MM.1S (cell line): ENCODE measurements around the gene FGGY.

Experiments
- DNase-seq: peaks from one replicate; pipeline ENCODE4 v3.0.0-alpha.2; 2015
- H2AFZ ChIP-seq: fragments of 300-600 bp; sonication (generic); 2 replicates; pipeline ENCODE4 v1.6.0; 2016; ENCODE audit warnings: antibody characterized with exemption, low read length
- H3F3A ChIP-seq: fragments of 300-600 bp; sonication (generic); 2 replicates; pipeline ENCODE4 v1.6.1; 2016; ENCODE audit warnings: mild to moderate bottlenecking, antibody characterized with exemption, low read length, moderate library complexity, mixed read lengths; ENCODE audit not compliant: insufficient read depth
- H3K27ac ChIP-seq: fragments of 300-600 bp; sonication (generic); 2 replicates; pipeline ENCODE4 v1.5.1; 2016; ENCODE audit warnings: mild to moderate bottlenecking, low read length
- H3K27me3 ChIP-seq: fragments of 300-600 bp; sonication (generic); replicated peaks from 2 replicates; pipeline ENCODE4 v1.6.0; 2016; ENCODE audit warnings: low read length; ENCODE audit not compliant: insufficient read depth
- H3K36me3 ChIP-seq: fragments of 300-600 bp; sonication (generic); replicated peaks from 2 replicates; pipeline ENCODE4 v1.6.1; 2016; ENCODE audit warnings: mild to moderate bottlenecking, low read length, mixed read lengths; ENCODE audit not compliant: insufficient read depth
- H3K4me1 ChIP-seq: fragments of 300-600 bp; sonication (generic); 2 replicates; pipeline ENCODE4 v1.6.1; 2016; ENCODE audit warnings: low read length, mixed read lengths
- H3K4me2 ChIP-seq: fragments of 300-600 bp; sonication (generic); 2 replicates; pipeline ENCODE4 v1.6.0; 2016; ENCODE audit warnings: low read depth, low read length
- H3K4me3 ChIP-seq: fragments of 300-600 bp; sonication (generic); 2 replicates; pipeline ENCODE4 v1.5.1; 2016; ENCODE audit warnings: low read length, mixed read lengths
- H3K79me2 ChIP-seq: fragments of 300-600 bp; sonication (generic); 2 replicates; pipeline ENCODE4 v1.6.1; 2016; ENCODE audit warnings: mixed run types, low read length, mixed read lengths
- H3K9ac ChIP-seq: fragments of 300-600 bp; sonication (generic); 2 replicates; pipeline ENCODE4 v1.6.1; 2016; ENCODE audit warnings: low read length, mixed read lengths
- H3K9me2 ChIP-seq: fragments of 300-600 bp; sonication (generic); replicated peaks from 2 replicates; pipeline ENCODE4 v1.6.1; 2016; ENCODE audit warnings: mild to moderate bottlenecking, low read length, mixed read lengths; ENCODE audit not compliant: insufficient read depth
- H3K9me3 ChIP-seq: fragments of 300-600 bp; sonication (generic); replicated peaks from 2 replicates; pipeline ENCODE4 v1.6.1; 2016; ENCODE audit warnings: mild to moderate bottlenecking, low read length, mixed read lengths; ENCODE audit not compliant: insufficient read depth
- H4K20me1 ChIP-seq: fragments of 300-600 bp; sonication (generic); 2 replicates; pipeline ENCODE4 v1.6.1; 2016; ENCODE audit warnings: mild to moderate bottlenecking, low read length, moderate library complexity, mixed read lengths; ENCODE audit not compliant: insufficient read depth
- CTCF ChIP-seq: fragments of 300-600 bp; sonication (generic); IDR thresholded peaks from 2 replicates; pipeline ENCODE4 v1.5.1; 2016; ENCODE audit warnings: antibody characterized with exemption, low read length, mixed read lengths
- EZH2 ChIP-seq: fragments of 300-600 bp; sonication (generic); optimal IDR thresholded peaks from 2 replicates; pipeline ENCODE3; 2017; ENCODE audit warnings: low read depth, mild to moderate bottlenecking, antibody characterized with exemption, low read length, mixed read lengths
- EZH2phosphoT487 ChIP-seq: fragments of 300-600 bp; sonication (generic); IDR thresholded peaks from 2 replicates; pipeline ENCODE4 v1.6.1; 2018; ENCODE audit warnings: antibody characterized with exemption, low read length

FGGY gene

DNA sequence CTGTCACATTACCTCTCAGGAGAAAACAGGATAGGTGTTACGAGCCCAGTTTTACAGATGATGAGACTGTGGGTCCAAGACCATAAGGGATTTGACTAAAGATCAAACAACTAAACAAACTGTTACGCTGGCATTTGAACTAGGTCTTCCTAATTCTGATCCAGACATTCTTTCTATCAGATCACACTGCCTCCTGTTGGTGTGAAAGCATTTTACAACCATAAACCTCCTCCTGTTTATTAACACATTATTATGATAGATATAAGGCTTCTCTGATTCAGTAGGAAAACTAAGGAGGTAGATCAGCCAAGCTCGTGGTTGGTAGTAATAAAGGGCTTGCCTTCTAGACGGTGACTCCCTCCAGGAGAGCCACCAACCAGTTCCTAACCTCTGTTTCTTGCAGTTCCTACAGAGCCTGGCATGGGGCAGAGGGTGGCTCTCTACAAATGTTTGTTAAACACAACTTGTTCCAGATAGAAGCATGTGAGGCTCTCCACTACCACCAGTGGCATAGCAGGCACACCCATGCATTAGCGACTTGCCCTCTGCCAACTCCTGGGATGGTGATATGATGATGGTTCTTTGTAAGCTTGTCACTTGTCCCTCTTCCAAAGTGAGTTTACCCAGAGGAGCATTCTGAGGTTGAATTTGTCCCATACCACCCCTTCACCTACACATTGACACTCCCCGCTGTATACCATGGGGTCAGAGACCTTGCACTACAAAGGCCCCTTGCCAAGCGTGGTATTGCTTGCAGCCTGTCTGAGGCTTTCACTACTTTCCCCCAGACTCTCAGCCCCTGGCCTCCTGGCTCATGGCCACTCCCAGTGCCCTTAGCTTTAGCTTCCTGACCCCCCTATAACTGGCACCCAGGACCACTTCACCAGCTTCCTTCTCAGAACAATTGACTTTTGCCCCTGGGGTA, 421.4 kb downstream of the FGGY start:
- Histone ChIP-seq H3K9me3 (no peaks in the 10 kb centered on the region), H3K79me2 (no peaks in the 10 kb centered on the region), H3K36me3 (no peaks in the 10 kb centered on the region), H3F3A (no peaks in the 10 kb centered on the region), H3K9ac (no peak overlapping the region), H2AFZ (no peak overlapping the region), H3K27ac (no peak overlapping the region), H3K9me2 (no peaks in the 10 kb centered on the region), H3K4me3 (no peak overlapping the region), H4K20me1 (no peaks in the 10 kb centered on the region), H3K27me3 (no peaks in the 10 kb centered on the region), H3K4me1 (no peaks in the 10 kb centered on the region), H3K4me2 (no peak overlapping the region)
- TF ChIP-seq CTCF (peak; percentile 35), EZH2phosphoT487 (no peak)
- peak; percentile 15 for DNase-seq

DNA sequence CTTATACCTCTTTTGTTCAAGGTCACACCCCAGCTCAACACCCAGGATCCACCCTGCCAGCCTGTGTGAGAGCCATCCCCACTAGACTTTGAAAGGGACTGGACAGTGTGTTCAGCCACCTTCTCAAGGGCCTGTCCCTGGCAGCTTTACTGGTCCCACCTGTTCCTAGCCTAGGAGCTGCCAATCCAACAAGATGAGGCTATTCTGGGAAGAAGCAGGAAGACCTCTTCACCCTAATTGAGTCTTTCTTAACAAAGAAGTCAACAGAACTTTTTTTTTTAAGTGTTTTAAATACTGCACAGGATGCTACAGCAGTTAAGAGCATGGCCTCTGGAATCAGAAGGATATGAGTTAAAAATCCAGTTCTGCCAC, 422.1 kb downstream of the FGGY start:
- Histone ChIP-seq H3K9me2 (no peaks in the 10 kb centered on the region), H3K4me2 (no peak overlapping the region), H3K36me3 (no peaks in the 10 kb centered on the region), H3K27me3 (no peaks in the 10 kb centered on the region), H3K79me2 (no peaks in the 10 kb centered on the region), H3K4me3 (no peak overlapping the region), H3K4me1 (no peaks in the 10 kb centered on the region), H3K9ac (no peak overlapping the region), H3F3A (no peaks in the 10 kb centered on the region), H2AFZ (no peak overlapping the region), H4K20me1 (no peaks in the 10 kb centered on the region), H3K27ac (no peak overlapping the region), H3K9me3 (no peaks in the 10 kb centered on the region)
- DNase-seq, result no peak
- TF ChIP-seq CTCF (no peak), EZH2phosphoT487 (no peak), EZH2 (no peak)

DNA sequence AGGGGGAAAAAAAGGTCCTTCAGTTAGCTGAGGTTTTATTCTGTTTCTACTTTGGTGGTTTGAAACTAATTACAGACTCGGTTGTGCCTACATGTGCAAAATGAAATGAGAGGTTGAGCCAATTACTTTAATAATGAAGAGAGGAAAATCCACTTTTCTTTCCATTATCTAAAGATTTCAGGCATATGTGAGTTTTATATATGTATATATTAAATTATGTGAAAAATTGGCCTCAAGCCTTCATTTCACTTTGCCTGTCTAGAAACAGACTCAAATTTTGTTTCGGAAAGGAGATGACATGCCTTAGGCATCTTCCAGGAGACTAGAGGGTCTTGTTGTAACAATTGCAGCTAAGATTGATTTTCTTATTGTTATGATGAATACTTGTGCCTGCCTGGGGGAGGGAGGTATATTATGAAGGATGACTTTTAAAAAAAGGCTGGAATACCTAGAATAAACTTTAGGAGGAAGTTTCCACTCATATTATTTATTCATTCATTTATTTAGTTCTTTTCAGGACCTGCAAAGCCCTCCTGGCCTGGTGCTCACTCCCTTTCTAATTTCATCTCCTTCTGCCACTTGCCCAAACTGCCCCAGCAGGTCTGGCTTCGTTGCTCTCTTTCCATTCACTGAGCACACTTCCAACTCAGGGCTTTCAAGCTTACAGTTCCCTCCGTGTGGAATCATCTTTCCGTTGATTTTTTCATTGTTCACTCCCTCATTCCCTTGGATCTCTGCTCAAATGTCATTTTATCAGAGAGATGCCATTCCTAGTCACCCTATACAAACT, 423.6 kb downstream of the FGGY start:
- Histone ChIP-seq H3K4me2 (no peak overlapping the region), H3K27me3 (no peaks in the 10 kb centered on the region), H3K9me3 (no peaks in the 10 kb centered on the region), H3K36me3 (no peaks in the 10 kb centered on the region), H3K79me2 (no peaks in the 10 kb centered on the region), H3K4me3 (no peak overlapping the region), H3K9ac (no peak overlapping the region), H3K27ac (no peak overlapping the region), H3K9me2 (no peaks in the 10 kb centered on the region), H4K20me1 (no peaks in the 10 kb centered on the region), H2AFZ (no peak overlapping the region), H3F3A (no peaks in the 10 kb centered on the region), H3K4me1 (no peaks in the 10 kb centered on the region)
- TF ChIP-seq CTCF (no peak), EZH2 (no peak), EZH2phosphoT487 (no peak)
- no peak for DNase-seq
